RWPE1 (cell line): Measurements from ENCODE around the gene ZC3H18.
A peak's percentile ranks its signal among the peaks of the same experiment; 100 is the strongest.

ENCODE experiments used
- CTCF ChIA-PET: fragments of 350-600 bp; sonication (Branson Sonifier 250); formaldehyde crosslinking; extraction: SDS; loops from one replicate; lab custom pipeline; 2021; lab: Yijun Ruan, JAX
- POLR2A ChIA-PET: fragments of 400-600 bp; formaldehyde crosslinking; extraction: SDS; loops from one replicate; lab custom pipeline; 2020; ENCODE audit warnings: antibody characterized with exemption; ENCODE audit not compliant: low non-redundant PET; lab: Yijun Ruan, JAX
- DNase-seq: peaks from one replicate; pipeline ENCODE4 v3.0.0; 2012; ENCODE audit warnings: low spot score
- H3K27ac ChIP-seq: fragments of 450-650 bp; 2 replicates; pipeline ENCODE4 v1.5.1; 2017
- CTCF ChIP-seq: fragments of 450-650 bp; conservative IDR thresholded peaks from 2 replicates; pipeline ENCODE4 v1.5.1; 2017; ENCODE audit warnings: low read depth, mild to moderate bottlenecking

The ZC3H18 gene

GRCh38 chr16:88561485-88562359 is 8.5 kb upstream of the ZC3H18 start:
- no peak overlapping the region for H3K27ac ChIP-seq
- ChIA-PET CTCF (interaction anchor here (0.5 to 1.0 kb wide), 7 partner anchors 12 to 782 kb away, joined by 3 to 5 read pairs (median 3); no protein-coding TSS in a partner anchor), POLR2A (interaction anchor here (1.2 kb wide), 1 partner anchor 8 kb away, joined by 4 read pairs; the partner anchor contains the start of gene ZC3H18)
- peak; percentile 57 for TF ChIP-seq CTCF
- DNase-seq = peak; percentile 72

DNA sequence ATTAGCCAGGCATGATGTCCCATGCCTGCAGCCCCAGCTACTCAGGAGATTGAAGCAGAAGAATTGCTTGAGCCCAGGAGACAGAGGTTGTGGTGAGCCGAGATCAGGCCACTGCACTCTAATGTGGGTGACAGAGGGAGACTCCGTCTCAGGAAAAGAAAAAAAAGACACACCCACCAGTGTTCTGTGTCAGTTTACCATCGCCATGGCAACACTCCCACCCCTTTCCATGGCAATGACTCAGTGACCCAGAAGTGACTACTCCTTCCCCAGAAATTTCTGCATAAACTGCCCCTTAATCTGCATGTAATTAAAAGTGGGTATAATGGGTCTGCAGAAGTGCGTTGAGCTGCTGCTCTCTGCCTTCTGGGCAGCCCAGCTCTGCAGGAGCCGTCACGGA is 4.0 kb upstream of the ZC3H18 start:
- TF ChIP-seq CTCF = no peak
- CTCF ChIA-PET = no interaction called here
- H3K27ac ChIP-seq = peak overlapping the region; percentile 30; the same call in 1 of the 2 replicates
- no peak for DNase-seq
- POLR2A ChIA-PET = no interaction called here

DNA sequence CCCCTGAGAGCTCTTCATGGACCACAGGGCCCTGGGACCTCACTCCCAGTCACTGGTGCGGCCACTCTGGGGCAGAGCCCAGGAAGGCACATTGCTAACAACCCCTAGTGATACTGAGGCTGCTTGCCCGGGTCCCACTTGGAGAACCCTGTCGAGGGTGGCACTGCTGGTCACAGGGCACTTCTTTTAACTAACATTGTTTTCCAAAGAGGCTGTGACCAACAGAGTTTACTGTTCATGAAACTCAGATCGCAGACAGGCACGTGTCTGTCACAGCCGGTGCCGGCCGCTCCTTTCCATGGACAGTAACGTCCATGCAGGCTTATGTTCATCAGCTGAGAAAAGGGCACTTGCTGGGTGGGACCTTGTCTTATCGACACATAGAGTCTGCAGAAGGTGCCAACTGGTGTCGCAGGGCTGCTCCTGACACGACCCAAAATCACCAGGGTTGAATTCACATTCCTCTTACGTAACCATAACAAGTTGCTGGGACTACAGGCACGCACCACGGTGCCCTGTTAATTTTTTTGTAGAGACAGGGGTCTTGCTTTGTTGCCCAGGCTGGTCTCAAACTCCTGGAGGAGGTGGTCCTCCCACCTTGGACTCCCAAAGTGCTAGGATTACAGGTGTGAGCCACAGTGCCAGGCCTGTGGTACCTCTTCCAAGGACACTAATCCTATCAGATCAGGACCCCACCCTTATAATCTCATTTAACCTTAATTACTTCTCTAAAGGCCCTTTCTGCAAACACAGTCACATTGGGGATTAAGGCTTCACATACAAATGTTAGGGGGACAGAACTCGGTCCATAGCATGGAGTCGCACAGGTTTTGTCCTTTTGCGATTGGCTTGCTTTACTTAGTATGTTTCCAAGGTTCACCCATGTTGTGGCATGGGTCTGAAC is 1.2 kb upstream of the ZC3H18 start:
- ChIA-PET POLR2A (no interaction called here), CTCF (no interaction called here)
- H3K27ac ChIP-seq = peak overlapping the region; percentile 78
- no peak for TF ChIP-seq CTCF
- no peak for DNase-seq

- H3K27ac ChIP-seq = peak overlapping the region; percentile 78
- ChIA-PET CTCF (no interaction called here), POLR2A (interaction anchor here (0.5 to 1.0 kb wide), 4 partner anchors 9 to 1185 kb away, joined by 3 to 6 read pairs (median 4); no protein-coding TSS in a partner anchor)
- no peak for TF ChIP-seq CTCF
- peak; percentile 5 for DNase-seq
These were observed 604 bp upstream of the ZC3H18 start for GRCh38 chr16:88569614-88569984.

DNA sequence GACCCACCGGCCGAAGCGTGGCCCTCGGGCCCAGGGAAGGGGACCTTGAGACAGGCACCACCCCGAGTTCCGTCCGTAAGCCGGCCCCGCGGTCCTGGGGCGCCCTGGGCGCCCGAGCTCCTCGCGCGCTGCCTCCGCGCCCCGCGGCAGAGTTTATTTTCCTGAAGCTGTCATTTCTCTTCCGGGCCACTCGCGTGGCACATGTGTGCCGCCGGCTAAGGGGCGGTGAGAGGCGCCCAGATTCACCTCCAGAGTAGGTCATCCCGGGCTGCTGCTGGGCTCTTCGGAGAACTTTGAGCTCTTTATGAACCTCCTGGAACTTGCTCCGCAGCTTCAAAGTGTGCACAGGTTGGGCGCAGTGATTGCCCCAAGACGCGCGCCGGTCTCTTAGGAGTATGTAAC is 489 bp downstream of the ZC3H18 start:
- DNase-seq = peak; percentile 18
- peak overlapping the region; percentile 78 for H3K27ac ChIP-seq
- no peak for TF ChIP-seq CTCF
- POLR2A ChIA-PET = interaction anchor here (0.8 to 1.1 kb wide), 3 partner anchors 10 to 63 kb away, joined by 3 to 4 read pairs (median 4); no protein-coding TSS in a partner anchor
- CTCF ChIA-PET = no interaction called here

- no peak for DNase-seq
- CTCF ChIA-PET = no interaction called here
- TF ChIP-seq CTCF = no peak
- POLR2A ChIA-PET = no interaction called here
- no peak overlapping the region for H3K27ac ChIP-seq
These were observed 5.0 kb downstream of the ZC3H18 start for GRCh38 chr16:88575251-88575650.
